GM18520 (cell line): Measurements from ENCODE around the gene KCNH6.

ENCODE experiments used
- ATAC-seq: cut with Tn5 transposase; IDR thresholded peaks from one replicate; pipeline ENCODE4 v1.9.1; 2021; ENCODE audit not compliant: unreplicated experiment

KCNH6 gene

GRCh38 chr17:63506627-63507026 is 16.5 kb upstream of the KCNH6 start:
- no peak for ATAC-seq

GRCh38 chr17:63511331-63511730 is 11.8 kb upstream of the KCNH6 start:
- ATAC-seq = no peak

- no peak for ATAC-seq
Observed at GRCh38 chr17:63512388-63512787, 10.8 kb upstream of the KCNH6 start.

GRCh38 chr17:63512896-63513644 is 10.1 kb upstream of the KCNH6 start:
- ATAC-seq = no peak

- ATAC-seq = no peak
Observed at GRCh38 chr17:63514477-63514876, 8.7 kb upstream of the KCNH6 start.

GRCh38 chr17:63514974-63515373 is 8.2 kb upstream of the KCNH6 start:
- ATAC-seq = no peak

GRCh38 chr17:63515426-63515825 is 7.7 kb upstream of the KCNH6 start:
- no peak for ATAC-seq

- ATAC-seq = no peak
Observed at GRCh38 chr17:63516910-63517824, 6.0 kb upstream of the KCNH6 start.

- ATAC-seq = no peak
Observed at GRCh38 chr17:63517825-63518534, 5.2 kb upstream of the KCNH6 start.

GRCh38 chr17:63519116-63519881 is 3.9 kb upstream of the KCNH6 start:
- no peak for ATAC-seq

GRCh38 chr17:63519972-63520882 is 2.9 kb upstream of the KCNH6 start:
- no peak for ATAC-seq

GRCh38 chr17:63524051-63524450 is 893 bp downstream of the KCNH6 start:
- ATAC-seq = no peak

GRCh38 chr17:63525190-63525946 is 2.2 kb downstream of the KCNH6 start:
- ATAC-seq = no peak

- no peak for ATAC-seq
Observed at GRCh38 chr17:63526861-63527260, 3.7 kb downstream of the KCNH6 start.

- ATAC-seq = no peak
Observed at GRCh38 chr17:63528183-63528582, 5.0 kb downstream of the KCNH6 start.

- ATAC-seq = no peak
Observed at GRCh38 chr17:63529711-63530556, 6.8 kb downstream of the KCNH6 start.

- ATAC-seq = no peak
Observed at GRCh38 chr17:63530557-63531021, 7.4 kb downstream of the KCNH6 start.
